ENCODE results near the gene BLTP1.

DNA sequence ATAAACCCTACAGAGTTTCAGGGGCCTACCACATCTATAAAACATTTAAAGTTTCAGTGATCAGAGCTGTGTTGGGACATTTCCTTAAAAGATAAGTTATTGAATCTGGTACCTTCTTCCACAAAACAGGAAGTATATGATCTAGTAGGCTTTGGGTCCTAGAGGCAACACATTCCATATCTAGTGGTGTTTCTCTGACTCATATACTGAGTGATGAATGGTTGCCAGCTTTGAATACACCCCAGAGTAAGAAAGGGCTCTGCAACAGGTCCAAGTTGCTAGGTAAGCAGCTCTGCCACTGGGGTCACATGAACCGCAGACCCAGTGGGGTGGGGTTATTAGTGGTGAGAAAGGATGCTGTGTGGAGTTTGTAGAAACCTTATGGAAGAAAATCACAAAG lies 32.4 kb upstream of the BLTP1 start:
- TF ChIP-seq, protein P1, sequence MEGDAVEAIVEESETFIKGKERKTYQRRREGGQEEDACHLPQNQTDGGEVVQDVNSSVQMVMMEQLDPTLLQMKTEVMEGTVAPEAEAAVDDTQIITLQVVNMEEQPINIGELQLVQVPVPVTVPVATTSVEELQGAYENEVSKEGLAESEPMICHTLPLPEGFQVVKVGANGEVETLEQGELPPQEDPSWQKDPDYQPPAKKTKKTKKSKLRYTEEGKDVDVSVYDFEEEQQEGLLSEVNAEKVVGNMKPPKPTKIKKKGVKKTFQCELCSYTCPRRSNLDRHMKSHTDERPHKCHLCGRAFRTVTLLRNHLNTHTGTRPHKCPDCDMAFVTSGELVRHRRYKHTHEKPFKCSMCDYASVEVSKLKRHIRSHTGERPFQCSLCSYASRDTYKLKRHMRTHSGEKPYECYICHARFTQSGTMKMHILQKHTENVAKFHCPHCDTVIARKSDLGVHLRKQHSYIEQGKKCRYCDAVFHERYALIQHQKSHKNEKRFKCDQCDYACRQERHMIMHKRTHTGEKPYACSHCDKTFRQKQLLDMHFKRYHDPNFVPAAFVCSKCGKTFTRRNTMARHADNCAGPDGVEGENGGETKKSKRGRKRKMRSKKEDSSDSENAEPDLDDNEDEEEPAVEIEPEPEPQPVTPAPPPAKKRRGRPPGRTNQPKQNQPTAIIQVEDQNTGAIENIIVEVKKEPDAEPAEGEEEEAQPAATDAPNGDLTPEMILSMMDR (IDR thresholded peaks at IDR 0.05; ENCODE audit: low read depth, low read length) = no peak
- no peak for TF ChIP-seq POLR2A (IDR thresholded peaks at IDR 0.05; ENCODE audit: extremely low read depth, insufficient read length)

All from NB4 (cell line).